ENCODE results near the gene ATPAF2.

DNA sequence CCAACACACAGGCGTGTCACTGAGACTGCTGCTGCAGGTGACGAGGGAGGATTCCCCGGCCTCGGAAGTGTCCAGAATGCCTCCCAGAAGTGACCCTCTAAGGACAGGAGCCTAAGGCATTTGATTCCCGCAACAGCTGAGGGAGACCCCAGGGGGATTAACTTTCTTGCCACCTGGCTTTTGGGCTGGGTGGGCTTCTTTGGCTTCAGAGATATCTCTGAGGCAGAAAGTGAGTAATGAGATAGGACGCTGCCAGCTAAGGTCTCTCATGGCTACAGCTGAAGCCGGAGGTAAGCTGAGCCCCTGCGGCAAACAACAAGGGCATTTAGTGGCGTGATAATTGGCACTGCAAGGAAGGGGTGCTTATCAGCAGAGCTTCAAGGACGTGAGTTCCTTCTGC, 49.4 kb downstream of the ATPAF2 start:
- TF ChIP-seq, protein P1, sequence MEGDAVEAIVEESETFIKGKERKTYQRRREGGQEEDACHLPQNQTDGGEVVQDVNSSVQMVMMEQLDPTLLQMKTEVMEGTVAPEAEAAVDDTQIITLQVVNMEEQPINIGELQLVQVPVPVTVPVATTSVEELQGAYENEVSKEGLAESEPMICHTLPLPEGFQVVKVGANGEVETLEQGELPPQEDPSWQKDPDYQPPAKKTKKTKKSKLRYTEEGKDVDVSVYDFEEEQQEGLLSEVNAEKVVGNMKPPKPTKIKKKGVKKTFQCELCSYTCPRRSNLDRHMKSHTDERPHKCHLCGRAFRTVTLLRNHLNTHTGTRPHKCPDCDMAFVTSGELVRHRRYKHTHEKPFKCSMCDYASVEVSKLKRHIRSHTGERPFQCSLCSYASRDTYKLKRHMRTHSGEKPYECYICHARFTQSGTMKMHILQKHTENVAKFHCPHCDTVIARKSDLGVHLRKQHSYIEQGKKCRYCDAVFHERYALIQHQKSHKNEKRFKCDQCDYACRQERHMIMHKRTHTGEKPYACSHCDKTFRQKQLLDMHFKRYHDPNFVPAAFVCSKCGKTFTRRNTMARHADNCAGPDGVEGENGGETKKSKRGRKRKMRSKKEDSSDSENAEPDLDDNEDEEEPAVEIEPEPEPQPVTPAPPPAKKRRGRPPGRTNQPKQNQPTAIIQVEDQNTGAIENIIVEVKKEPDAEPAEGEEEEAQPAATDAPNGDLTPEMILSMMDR (IDR thresholded peaks at IDR 0.05; ENCODE audit: low read depth, low read length, poor library complexity, severe bottlenecking), result no peak
- no peak for TF ChIP-seq EZH2phosphoT487 (IDR thresholded peaks at IDR 0.05; ENCODE audit: borderline replicate concordance, low read length)
